Activated T-cell treated with anti-CD3 and anti-CD28 coated beads for 1 hour (primary cell): ENCODE measurements around the gene SLC38A10.

Source experiments
- DNase-seq: peaks from one replicate; pipeline ENCODE4 v3.0.0-alpha.2; 2020; ENCODE audit warnings: low read depth

The SLC38A10 gene

DNA sequence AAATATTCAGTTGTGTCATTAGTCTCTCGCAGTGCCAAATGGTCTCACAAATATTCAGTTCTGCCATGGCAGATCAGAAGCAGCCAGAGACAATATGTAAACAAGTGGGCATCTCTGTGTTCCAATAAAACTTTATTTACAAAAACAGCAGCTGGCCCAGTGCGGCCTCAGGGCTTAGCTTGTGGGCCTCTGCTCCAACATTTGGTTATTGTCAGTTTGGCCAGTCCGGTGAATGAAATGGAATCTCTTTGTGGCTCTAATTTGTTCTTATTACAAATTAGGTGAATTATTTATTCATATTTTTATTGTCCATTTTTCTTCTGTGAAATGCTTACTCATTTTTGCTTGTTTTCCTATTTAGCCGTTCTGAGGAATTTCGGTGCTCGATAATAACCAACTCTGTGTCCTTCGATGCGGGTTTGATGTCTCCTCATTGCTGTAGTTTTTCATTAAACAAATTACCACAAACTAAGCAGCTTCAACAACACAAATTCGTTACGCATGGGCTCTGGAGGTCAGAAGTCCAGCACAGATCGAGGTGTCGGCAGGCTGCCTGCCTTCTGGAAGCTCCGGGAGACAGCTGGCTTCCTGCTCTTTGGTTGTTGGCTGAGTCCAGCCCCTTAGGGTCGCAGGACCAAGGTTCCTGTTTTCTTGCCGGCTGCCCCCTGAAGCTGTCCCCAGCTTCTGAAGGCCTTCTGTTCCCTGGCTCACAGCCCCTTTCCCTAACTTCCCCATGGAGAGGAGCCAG lies 4.1 kb upstream of the SLC38A10 start:
- DNase-seq: no peak

DNA sequence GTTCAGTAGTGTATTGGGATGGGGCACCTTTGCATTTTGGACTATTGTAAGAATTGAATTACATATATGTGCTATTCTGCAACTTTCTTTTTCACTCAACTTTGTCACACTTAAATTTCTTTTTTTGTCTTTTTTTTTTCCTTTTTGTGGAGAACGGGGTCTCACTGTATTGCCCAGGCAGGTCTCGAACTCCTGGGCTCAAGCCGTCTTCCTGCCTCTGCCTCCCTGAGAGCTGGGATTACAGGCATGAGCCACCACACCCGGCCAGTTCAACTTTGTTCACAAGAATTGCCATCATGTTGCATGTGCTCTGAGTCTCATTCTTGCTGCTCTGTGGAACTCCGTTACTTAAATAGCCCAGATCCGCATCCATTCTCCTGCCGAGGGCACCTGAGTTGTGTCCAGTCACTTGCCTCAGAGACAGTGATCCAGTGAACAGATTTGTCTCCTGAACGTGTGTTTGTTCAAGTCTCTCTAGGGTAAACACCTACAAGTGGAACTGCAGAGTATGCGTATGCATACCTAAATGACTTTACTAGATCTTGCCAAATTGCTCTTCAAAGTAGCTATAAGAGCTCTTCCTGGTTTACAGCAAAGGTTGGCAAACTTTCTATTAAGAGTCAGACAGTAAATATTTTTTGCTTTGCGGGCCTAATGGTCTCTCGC lies 3.4 kb upstream of the SLC38A10 start:
- no peak for DNase-seq

DNA sequence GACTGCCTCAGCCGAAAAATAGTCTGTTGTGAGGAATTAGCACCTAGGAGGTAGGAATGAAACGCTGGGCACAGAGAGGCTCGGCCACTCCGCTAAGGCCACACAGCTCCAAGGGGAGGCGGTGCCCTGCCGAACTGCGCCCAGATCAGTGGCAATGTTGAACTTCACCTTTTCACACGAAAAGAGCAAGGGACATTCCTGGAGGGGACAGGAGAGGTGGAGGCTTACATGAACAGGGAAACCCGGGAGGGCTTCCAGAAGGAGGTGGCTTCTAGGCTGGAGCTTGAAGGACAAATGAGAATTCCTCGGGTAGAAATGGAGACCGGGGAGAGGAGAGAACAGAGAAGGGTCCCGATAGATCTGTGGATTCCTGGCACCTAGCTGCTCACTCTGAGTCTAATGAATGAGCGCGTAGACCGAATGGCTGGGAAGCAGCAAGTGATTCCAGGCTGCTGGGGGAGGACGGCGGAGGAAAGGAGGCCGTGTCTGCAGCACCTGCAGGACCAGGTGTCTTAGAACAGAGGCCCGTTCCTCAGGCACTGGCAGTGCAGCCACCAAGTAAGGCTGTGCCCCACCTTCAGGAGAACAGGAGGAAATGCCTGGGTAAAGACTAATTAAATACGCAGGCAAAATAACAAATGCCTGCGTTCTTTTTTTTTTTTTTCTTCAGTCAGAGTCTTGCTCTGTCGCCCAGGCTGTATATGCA lies 722 bp upstream of the SLC38A10 start:
- DNase-seq: no peak

DNA sequence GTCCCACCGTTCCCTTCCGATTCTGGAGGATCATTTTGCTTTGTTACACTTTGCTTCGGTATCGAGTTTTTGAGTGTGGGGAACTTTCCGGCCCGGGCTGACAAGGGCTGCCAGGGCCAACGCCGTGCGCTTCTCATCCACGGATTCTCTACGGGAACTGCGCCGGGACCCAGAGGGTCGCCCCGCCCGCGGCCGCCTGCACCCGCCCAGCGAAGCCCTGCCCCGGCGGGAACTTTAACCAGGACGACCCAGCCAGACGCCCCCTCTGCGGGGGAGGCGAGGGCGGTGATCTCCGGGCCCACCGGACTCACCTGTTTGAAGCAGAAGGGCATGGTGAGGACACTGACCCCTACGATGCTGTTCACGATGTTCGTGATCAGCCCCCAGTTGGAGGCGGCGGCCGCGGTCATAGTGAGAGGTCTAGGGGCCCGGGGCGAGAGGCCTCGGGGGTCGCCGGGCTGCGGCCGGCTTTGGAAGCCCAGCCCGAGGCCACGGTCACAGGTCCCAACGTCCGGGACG lies 536 bp downstream of the SLC38A10 start:
- no peak for DNase-seq

DNA sequence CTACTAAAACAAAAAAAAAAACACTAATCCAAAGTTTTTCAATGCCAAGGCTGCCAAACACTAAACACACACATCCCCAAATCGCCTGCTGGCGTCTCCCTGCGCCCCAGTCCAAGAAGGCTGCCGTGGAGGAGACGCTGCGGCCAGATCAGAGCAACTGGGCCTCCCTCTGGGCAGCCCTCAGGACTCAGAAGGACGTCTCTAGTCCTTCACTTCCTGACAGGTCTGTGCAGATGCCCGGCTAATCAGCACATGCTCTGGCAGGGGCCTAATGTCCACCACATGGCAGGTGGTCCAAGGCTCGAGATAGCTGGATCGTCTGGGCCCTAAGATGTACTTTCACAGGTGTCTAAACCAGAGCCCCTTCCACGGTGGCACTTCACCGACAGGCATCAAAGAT lies 2.7 kb downstream of the SLC38A10 start:
- no peak for DNase-seq

DNA sequence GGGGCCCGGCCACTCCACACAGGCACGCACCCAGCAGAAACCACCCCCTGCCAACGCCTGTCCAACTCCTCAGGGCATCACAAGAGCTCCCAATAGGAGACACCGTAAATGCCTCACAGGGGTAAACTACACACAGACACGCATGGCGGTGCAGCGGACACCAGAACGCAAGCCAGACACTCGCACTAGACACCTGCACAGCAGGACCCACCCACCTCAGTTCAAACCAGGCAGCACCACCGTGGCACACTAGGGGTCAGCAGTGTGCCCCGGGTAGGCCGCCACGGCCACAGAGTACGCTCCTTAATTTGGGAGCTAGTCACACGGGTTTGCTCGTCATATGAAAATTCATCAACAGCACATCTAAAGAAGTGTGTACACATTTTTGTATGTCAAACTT lies 3.4 kb downstream of the SLC38A10 start:
- DNase-seq: peak; percentile 63

DNA sequence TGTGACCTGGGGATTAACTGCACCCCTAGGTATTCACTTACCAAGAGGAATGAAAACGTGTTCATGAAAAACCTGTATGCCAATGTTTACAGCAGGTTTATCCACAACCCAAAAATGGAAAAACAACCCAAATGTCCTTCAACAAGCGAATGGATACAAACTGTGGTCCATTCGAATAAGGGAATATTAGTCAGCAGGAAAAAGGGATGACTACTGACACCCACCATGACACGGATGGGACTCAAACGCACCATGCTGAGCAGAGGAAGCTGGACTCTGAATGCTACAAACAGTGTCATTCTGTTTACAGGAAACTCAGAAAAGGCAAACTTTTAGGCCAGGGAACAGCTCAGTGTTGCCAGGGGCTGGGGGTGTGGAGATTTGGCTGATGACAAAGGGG lies 4.9 kb downstream of the SLC38A10 start:
- no peak for DNase-seq

DNA sequence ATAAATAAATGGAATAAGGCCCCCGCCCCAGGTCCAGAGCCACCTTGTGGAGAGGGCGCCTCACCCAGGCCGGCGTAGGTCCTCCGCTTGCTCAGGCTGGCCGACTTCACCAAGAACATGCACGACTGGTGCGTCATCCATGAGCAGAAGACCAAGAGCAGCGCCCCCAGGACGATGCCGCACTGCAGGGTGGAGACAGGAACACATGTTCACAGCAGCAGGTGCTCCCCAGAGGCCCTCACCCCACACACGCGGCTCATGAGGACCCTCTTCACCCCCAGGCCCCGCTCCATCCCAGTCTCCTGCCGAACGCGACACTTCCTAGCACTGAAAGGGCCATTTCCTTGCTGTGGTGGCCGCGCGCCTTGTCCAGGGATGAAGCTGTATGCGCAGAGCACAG lies 5.5 kb downstream of the SLC38A10 start:
- no peak for DNase-seq

DNA sequence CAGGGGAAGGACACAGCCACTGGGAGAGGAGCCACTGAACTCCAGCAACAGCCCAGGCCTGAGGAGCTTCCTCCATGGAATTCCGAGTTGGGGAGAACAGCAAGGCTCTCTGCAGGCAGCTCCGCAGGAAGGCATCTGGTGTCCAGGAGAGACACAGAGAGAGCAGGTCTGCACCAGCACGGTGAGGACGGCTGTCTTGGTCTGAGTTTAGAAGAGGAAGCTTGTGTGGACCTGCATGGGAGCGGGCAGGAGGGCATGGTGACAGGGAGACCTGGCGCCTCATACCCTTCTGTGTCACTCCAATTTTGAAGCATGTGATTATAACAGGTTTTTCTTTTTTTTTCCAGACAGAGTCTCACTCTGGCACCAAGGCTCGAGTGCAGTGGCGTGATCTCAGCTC lies 6.4 kb downstream of the SLC38A10 start:
- no peak for DNase-seq

DNA sequence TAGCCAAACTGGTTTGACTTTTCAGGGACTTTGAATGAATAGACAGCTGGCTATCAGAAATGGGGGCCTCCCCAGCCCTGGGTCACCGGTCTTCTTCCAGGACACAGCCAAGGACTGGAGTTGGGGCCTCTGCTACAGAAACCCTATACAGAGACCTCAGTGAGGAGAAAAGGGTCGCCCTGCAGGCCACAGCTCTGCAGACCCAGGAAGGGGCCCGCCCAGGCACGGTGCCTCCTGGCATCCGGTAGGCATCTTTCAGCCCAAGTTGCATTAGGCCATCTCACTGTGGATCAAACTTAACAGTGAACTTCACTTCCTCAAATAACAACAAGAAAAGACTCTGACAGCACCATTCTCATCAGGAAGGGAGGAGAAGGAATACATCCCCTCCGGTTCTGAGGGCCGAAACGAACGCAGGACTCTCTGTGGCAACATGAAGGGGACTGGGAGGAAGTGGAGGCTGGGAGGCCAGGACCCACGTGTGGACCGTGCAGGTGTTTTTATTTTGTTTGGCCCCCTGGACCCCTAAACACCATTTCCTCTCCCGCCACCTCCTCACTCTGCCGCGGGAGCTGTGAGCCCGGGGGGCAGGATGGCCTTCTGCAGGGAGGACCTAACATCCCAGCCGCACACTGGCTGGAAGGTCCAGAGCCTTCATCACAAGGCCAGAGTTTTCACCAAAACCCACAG lies 7.2 kb downstream of the SLC38A10 start:
- DNase-seq: no peak

DNA sequence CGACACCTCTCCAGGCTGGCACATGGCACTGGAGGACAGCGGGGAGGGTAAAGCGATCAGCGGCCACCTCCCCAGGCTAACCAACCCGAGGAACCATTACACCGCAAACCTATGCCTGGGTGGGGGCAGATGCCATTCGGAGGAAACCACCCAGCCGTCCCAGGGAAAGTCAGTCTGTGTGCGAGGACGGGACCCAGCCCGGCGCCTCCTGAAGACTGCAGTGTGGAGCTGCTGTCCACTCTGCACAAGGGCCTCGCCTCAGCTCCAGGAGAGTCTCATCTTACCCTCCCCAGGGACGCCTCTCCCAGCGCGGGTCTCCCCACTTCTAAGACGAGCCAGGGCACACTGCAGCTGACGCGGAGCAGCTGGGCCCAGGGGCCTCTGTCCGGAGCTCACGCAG lies 8.0 kb downstream of the SLC38A10 start:
- no peak for DNase-seq

DNA sequence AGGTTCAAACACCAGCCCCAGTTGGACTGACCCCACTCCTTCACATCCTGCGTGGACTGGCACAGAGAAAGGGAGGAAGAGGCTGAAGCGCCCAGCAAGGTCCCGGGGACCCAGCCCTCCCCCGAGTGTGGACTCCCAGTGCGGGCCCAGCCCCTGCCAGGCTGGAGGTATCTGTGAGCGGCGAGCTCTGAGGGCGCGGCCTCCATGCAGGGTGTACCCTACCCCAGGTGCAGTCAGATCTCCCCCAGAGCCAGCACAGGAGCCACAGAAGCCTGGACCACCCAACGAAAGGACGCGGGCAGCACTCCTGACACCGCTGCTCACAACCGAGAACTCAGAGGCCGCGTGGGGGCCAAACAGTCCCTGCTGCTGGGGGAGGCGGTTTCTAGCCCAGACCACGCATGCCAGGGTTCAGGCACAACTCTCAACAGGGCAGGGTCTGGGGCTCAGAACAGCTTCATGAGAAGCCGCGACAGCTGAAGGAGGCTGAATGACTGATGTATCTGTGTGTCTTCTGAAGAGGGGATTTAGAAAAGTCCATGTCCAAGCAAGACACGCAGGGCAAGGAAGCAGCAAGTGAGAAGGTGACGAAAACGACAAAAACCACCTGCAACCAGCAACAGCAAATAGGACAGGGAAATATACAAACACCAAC lies 8.5 kb downstream of the SLC38A10 start:
- no peak for DNase-seq

DNA sequence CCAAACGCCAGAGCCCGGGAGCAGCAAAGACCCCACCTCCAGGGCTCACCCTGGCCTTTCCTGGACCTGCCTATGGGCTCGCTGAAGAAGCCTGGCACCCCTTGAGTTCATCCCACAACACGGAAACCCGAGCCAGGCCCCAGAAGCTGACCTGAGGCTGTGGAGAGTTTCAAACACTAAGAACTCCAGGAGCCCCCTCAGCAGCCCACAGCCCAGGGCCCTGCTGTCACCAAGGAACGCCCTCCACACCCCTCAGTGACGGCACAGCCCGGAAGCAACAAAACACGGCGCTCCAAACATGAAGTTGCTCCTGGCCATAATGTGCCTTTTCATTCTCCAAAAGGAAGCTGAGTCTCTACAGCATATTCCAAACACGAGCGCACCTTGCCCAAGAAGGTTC lies 9.2 kb downstream of the SLC38A10 start:
- DNase-seq: no peak

DNA sequence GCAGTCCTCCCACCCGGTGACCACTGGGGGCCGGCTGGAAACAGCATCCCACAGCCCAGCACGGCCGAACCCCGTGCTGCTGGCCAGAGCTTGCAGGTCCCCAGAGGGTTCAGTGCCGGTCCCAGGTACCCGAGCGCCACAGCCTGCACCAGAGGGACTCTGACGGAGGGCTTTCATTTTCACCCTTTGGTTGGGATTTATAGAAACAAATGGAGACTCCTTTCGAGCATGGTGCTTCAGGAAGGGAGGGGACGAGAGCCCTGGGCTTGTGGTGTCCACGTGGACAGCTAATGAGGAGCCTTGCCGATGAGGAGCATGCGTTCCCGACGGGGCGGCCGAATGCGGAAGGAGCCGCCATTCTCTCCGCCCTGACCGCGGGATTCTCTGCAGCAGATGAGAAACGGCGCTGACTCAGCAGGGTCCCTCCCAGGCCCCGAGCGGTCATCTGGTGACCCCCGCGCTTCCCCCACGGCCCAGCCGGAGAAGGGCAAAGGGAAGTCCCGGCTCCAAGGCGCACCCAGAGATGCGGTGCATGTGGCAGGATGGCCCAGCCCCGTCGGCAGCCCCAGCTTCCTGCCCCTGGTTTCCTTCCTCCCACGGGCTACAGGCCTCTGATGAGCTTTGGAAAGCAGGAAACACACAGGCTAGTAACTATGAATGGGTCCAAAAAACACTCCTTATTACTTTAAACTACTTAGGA lies 9.8 kb downstream of the SLC38A10 start:
- peak; percentile 33 for DNase-seq

DNA sequence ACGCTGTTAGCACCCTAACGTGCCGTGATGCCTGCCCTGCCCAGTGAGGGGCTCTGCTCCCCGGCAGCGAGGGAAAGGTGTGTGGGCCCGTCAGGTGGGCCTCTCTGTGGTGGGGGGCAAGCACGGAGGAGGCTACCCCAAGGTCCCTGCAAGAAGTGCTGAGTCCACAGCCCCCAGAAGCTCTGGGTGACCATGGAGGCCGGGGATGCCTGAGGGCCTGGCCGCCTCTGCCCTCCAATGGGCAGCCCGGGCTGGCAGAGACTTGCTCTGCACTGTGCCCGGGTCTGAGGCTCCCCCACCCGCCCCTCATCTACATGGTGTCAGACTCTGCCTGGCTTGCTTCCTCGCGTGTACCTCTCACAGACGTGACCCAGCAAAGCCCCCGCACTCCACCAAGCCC lies 12.2 kb downstream of the SLC38A10 start:
- no peak for DNase-seq

DNA sequence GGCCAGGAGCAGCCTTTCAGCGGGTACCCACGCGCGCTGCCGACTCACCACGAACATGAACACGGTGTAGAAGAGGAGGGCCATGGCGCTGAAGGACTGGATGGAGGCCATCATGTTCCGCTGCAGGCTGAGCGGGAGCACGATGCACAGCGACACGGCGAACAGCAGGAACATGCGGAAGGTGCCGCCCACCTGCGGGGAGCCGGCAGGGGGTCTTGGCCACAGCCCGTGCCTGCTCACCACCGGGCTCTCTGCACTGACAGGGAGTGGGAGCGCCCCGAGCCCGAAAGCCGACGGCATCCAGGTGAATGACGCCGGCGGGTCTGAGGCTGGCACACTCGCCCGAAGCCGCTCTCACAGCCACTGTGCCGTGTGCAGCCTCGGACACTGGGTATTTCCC lies 13.0 kb downstream of the SLC38A10 start:
- DNase-seq: no peak

DNA sequence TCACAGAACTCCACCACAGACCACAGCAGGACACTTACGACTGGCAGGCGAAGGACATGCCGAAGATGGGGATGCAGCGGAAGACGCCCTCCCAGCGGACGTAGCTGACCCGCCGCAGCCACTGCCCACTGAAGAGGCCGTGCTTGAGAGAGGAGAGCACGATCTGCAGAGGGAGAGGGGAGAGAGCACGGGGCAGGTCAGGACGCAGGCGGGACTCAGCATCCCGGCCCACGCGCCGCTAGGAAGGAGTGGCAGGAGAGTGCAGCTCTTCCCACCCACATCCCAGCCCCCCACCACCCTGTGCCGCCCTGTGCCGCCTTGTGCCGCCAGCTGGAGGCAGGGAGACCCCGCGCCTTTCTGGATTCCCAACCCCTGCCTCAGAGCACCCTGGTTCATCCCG lies 14.5 kb downstream of the SLC38A10 start:
- no peak for DNase-seq

DNA sequence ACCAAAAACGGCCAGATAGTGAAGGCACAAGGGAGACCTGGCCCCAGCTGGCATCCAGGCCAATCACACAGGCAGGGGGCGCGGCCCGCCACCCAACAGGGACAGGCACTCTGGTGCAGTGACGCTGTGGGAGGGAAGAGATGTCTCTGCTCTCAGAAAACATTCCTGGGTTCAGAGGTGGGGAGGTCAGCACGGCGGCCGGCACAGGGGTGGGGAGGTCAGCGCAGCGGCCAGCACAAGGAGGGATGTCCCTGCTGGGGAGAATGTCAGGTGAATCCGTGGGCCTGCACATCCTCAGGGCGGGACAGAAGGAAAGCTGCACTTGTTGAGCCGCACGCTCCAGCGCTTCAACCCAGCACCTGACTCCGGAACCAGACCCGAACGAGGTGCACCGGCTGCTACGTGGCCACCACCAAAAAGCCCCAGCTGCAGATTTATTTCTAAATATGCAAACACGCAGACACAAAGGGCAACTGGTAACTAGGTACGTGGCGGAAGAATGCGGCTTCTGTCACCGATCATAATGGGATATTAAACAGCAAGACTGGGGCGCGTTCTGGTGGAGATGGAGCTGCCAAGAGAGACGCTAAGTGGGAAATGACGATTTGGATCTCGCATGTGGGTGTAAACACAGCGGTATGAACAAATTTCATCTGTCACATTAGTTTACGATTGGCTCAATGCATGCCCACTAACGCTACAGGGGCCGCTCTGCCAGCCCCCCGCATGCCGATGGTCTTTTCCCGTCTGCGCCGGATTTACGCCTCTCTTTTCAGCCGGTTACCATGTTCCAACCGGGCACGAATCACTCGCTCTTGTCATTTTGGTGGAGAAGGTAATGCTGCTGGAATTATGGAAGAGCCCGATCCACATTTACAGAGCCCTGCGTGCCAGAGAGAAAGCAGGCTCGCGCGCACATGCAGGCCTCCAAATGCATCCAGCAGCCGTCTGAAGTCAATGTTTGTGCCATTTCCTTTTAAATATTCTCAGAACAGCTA lies 15.5 kb downstream of the SLC38A10 start:
- DNase-seq: no peak

DNA sequence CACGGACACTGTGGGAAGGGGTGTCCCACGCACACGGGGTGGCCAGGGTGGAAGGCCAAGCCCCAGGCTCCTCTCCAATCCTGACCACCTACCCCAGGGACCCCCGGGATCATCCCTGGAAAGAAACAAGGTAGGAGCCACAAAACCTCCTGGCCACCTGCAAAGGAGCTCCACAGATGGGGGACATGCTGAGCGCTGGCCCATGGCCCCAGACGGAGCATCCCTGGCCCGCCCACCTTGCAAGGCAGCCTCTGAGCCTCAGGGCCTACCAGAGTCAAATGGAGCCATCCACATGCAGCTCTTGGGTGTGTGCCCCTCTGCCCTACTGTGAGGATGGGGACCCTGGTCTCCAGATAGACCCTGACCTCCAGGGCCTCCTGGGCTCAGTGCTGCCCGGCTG lies 16.3 kb downstream of the SLC38A10 start:
- DNase-seq: no peak
